Measurements from ENCODE around the gene CYP3A5. TPM values are rescaled to one million over a fixed set of nuclear protein-coding genes. Genes with fewer than 3 reads are reported as not detected.

CYP3A5 gene
- total and polyA plus RNA-seq, 10 of the 15 experiments (the other 5 are each of a cell fraction or from before 2014, with no cell fraction given) = 0.05 to 1.3 (median 0.09) TPM; not detected in 2

- TF ChIP-seq NKRF (conservative IDR thresholded peaks at IDR 0.05) (peak; percentile 47; the same call in 1 of the 2 replicates), SIX5 (IDR thresholded peaks at IDR 0.05; ENCODE audit: low read depth, low read length, severe bottlenecking) (peak; percentile 52), IKZF1 (conservative IDR thresholded peaks at IDR 0.05) (peak; percentile 92)
These were observed 63.2 kb downstream of the CYP3A5 start, which contains the start of gene ZSCAN25 (continued) for GRCh38 chr7:99616359-99617191.

GRCh38 chr7:99615989-99616358 is 63.8 kb downstream of the CYP3A5 start:
- in situ Hi-C loops (cut with MboI) = no loop called here

More at GRCh38 chr7:99615989-99616358, 63.8 kb downstream of the CYP3A5 start:
- no peak for TF ChIP-seq CBX5 (IDR thresholded peaks at IDR 0.05; ENCODE audit: low read depth)
- TF ChIP-seq MTA3 (IDR thresholded peaks at IDR 0.05; ENCODE audit: borderline replicate concordance, low read length) = no peak
- no peaks in the 10 kb centered on the region for H4K20me1 ChIP-seq (ENCODE audit: control insufficient read depth, insufficient read depth)
- peak overlapping the region; percentile 64 for H3K4me2 ChIP-seq (ENCODE audit: control insufficient read depth, insufficient read depth)
- ATAC-seq (no peak), DNase-seq (ENCODE audit: low read depth, low spot score) (no peak), FAIRE-seq (no peak)
- POLR2A ChIA-PET = interaction anchor here (0.6 to 1.9 kb wide), 4 partner anchors 56 to 111 kb away, joined by 3 to 8 read pairs (median 6); partner anchors contain the start of genes FAM200A, ZKSCAN5 and ZNF655
- peak overlapping the region; percentile 100 for H2AFZ ChIP-seq (ENCODE audit: control insufficient read depth, low read depth, low read length)
- peaks cover 4 to 23% of the 10 kb centered on the region in 2 experiments for H3K36me3 ChIP-seq (ENCODE audit: control insufficient read depth in 2 of 2, insufficient read depth in 2 of 2, low read length in 1 of 2)
- CTCF ChIA-PET = interaction anchor here (0.6 to 1.4 kb wide), 6 partner anchors 15 to 290 kb away, joined by 3 to 4 read pairs (median 4); partner anchors contain the start of gene ZNF655
- no peaks in the 10 kb centered on the region for H3K27me3 ChIP-seq (replicated peaks in 1 of 2; ENCODE audit: control insufficient read depth in 2 of 2, insufficient read depth in 2 of 2, low read length in 1 of 2)
- peaks cover 2% of the 10 kb centered on the region; the same call in 1 of the 3 replicates for H3K9me3 ChIP-seq (replicated peaks; ENCODE audit: control insufficient read depth, insufficient read depth, low read length)
- 93% methylated on average over 5 of the region's 5 CpGs for WGBS (ENCODE audit: insufficient coverage, insufficient replicate concordance, low lambda C conversion rate, missing lambda C conversion rate)
- H3K9ac ChIP-seq (ENCODE audit: control insufficient read depth, insufficient read depth, low read length) = no peak overlapping the region; the same call in 1 of the 2 replicates
- SMC1A ChIA-PET (ENCODE audit: uncharacterized antibody, unreplicated experiment) = interaction anchor here (1.1 to 2.0 kb wide), 3 partner anchors 55 to 91 kb away, joined by 3 to 4 read pairs (median 3); partner anchors contain the start of gene ZNF655
- peaks cover 18% of the 10 kb centered on the region for H3K79me2 ChIP-seq (ENCODE audit: control insufficient read depth, insufficient read depth, low read length)
- RAD21 ChIA-PET (ENCODE audit: unreplicated experiment) = interaction anchor here (1.5 to 1.9 kb wide), 2 partner anchors 58 to 297 kb away, joined by 4 to 5 read pairs; partner anchors contain the start of gene ZNF655
- intact Hi-C loops (cut with micrococcal nuclease; ENCODE audit: unreplicated experiment) = loop anchor here (1.0 to 10.0 kb wide), 2 partner anchors 112 to 151 kb away; partner anchors contain the start of genes ATP5MF and ZKSCAN5
- H3K4me3 ChIP-seq = peak overlapping the region; percentile 88
- peak overlapping the region; percentile 89 for H3K27ac ChIP-seq (ENCODE audit: control insufficient read depth, insufficient read depth)
- no TSS peak for BruUV-seq (replicated peaks)
- peaks cover 2% of the 10 kb centered on the region; the same call in 1 of the 2 replicates for H3K4me1 ChIP-seq (ENCODE audit: control insufficient read depth, insufficient read depth, low read length)
